Mesenchymal stem cell (in vitro differentiated cells and primary cell): Measurements from ENCODE around the gene GAS7.

ENCODE experiments used
- DNase-seq: peaks from one replicate; pipeline ENCODE4 v3.0.0-alpha.2; 2013
- H2AFZ ChIP-seq: one replicate; pipeline ENCODE4 v1.6.1; 2013; ENCODE audit warnings: low read depth, mild to moderate bottlenecking, control low read depth, inconsistent platforms, low read length, moderate library complexity
- H2AK5ac ChIP-seq: 2 replicates; pipeline ENCODE4 v1.6.1; 2013; ENCODE audit warnings: low read length, moderate library complexity, mild to moderate bottlenecking, inconsistent platforms; ENCODE audit not compliant: severe bottlenecking
- H2BK120ac ChIP-seq: one replicate; pipeline ENCODE4 v1.6.1; 2013; ENCODE audit warnings: low read depth, mild to moderate bottlenecking, inconsistent platforms, low read length, moderate library complexity
- H2BK12ac ChIP-seq, 2 experiments: one replicate each; pipeline ENCODE4 v1.6.1; 2013; ENCODE audit warnings: inconsistent platforms in 2 of 2, low read length in 2 of 2, mild to moderate bottlenecking in 2 of 2, moderate library complexity in 2 of 2, control low read depth in 1 of 2
- H2BK15ac ChIP-seq: one replicate; pipeline ENCODE4 v1.6.1; 2013; ENCODE audit warnings: mild to moderate bottlenecking, low read depth, inconsistent platforms; ENCODE audit not compliant: poor library complexity, severe bottlenecking
- H2BK5ac ChIP-seq: 2 replicates; pipeline ENCODE4 v1.6.1; 2013; ENCODE audit warnings: low read depth, mild to moderate bottlenecking, low read length, control low read depth, inconsistent platforms; ENCODE audit not compliant: poor library complexity, severe bottlenecking
- H3K14ac ChIP-seq, 2 experiments: one replicate each; pipeline ENCODE4 v1.6.1; 2013; ENCODE audit warnings: inconsistent platforms in 2 of 2, low read length in 2 of 2, control low read depth in 1 of 2, mild to moderate bottlenecking in 1 of 2, moderate library complexity in 1 of 2
- H3K18ac ChIP-seq, 2 experiments: one replicate each; pipeline ENCODE4 v1.6.1; 2013; ENCODE audit warnings: inconsistent platforms in 2 of 2, low read length in 2 of 2, control low read depth in 1 of 2, low read depth in 1 of 2, mild to moderate bottlenecking in 1 of 2
- H3K23ac ChIP-seq, 2 experiments: one replicate each; pipeline ENCODE4 v1.6.1; 2013; ENCODE audit warnings: inconsistent platforms in 2 of 2, low read length in 2 of 2, mild to moderate bottlenecking in 2 of 2, moderate library complexity in 2 of 2, control low read depth in 1 of 2
- H3K27ac ChIP-seq: 2 replicates; pipeline ENCODE4 v1.5.1; 2013; ENCODE audit warnings: mild to moderate bottlenecking, moderate library complexity, low read length, control low read depth, inconsistent platforms; ENCODE audit not compliant: poor library complexity, severe bottlenecking
- H3K27me3 ChIP-seq, 2 experiments: 2 replicates each; pipeline versions ENCODE4 v1.6.1 to v1.7.0; 2013; ENCODE audit warnings: low read length in 2 of 2, mild to moderate bottlenecking in 2 of 2, moderate library complexity in 2 of 2, control low read depth in 1 of 2, inconsistent platforms in 1 of 2; ENCODE audit not compliant: control insufficient read depth in 1 of 2, insufficient read depth in 1 of 2
- H3K36me3 ChIP-seq, 2 experiments: 2 replicates each; pipeline versions ENCODE4 v1.6.1 to v1.7.0; 2013; ENCODE audit warnings: low read length in 2 of 2, control low read depth in 1 of 2, inconsistent platforms in 1 of 2, low read depth in 1 of 2, mild to moderate bottlenecking in 1 of 2; ENCODE audit not compliant: insufficient read depth in 2 of 2, control insufficient read depth in 1 of 2
- H3K4ac ChIP-seq, 2 experiments: one replicate each; pipeline ENCODE4 v1.6.1; 2013; ENCODE audit warnings: inconsistent platforms in 2 of 2, low read length in 2 of 2, mild to moderate bottlenecking in 2 of 2, moderate library complexity in 2 of 2, control low read depth in 1 of 2, low read depth in 1 of 2
- H3K4me1 ChIP-seq: 2 replicates; pipeline ENCODE4 v1.6.1; 2013; ENCODE audit warnings: low read depth, low read length, control low read depth; ENCODE audit not compliant: control insufficient read depth, insufficient read depth
- H3K4me2 ChIP-seq: 2 replicates; pipeline ENCODE4 v1.6.1; 2013; ENCODE audit warnings: low read length, mild to moderate bottlenecking, inconsistent platforms; ENCODE audit not compliant: poor library complexity, severe bottlenecking
- H3K4me3 ChIP-seq, 2 experiments: 2 replicates each; pipeline versions ENCODE4 v1.5.1 to v1.7.0; 2013; ENCODE audit warnings: low read length in 2 of 2, mild to moderate bottlenecking in 2 of 2, control low read depth in 1 of 2, low read depth in 1 of 2; ENCODE audit not compliant: insufficient read depth in 1 of 2
- H3K79me1 ChIP-seq: replicated peaks from 2 replicates; pipeline ENCODE4 v1.6.1; 2013; ENCODE audit warnings: mild to moderate bottlenecking, control low read depth, low read length, inconsistent platforms; ENCODE audit not compliant: poor library complexity, severe bottlenecking
- H3K9ac ChIP-seq: 2 replicates; pipeline ENCODE4 v1.7.0; 2013; ENCODE audit warnings: mild to moderate bottlenecking, low read length, moderate library complexity
- H3K9me3 ChIP-seq: 2 replicates; pipeline ENCODE4 v1.7.0; 2013; ENCODE audit warnings: mild to moderate bottlenecking, low read length; ENCODE audit not compliant: control insufficient read depth
- H4K8ac ChIP-seq: one replicate; pipeline ENCODE4 v1.6.1; 2013; ENCODE audit warnings: inconsistent platforms, mild to moderate bottlenecking, low read length, moderate library complexity
- H4K91ac ChIP-seq: one replicate; pipeline ENCODE4 v1.6.1; 2013; ENCODE audit warnings: mild to moderate bottlenecking, low read length, inconsistent platforms
- WGBS: methylation state at CpG from one replicate; pipeline ENCODE4 v1.1.7; 2013; ENCODE audit warnings: mixed read lengths; 5-methylcytosine and 5-hydroxymethylcytosine counted together

Gene GAS7

DNA sequence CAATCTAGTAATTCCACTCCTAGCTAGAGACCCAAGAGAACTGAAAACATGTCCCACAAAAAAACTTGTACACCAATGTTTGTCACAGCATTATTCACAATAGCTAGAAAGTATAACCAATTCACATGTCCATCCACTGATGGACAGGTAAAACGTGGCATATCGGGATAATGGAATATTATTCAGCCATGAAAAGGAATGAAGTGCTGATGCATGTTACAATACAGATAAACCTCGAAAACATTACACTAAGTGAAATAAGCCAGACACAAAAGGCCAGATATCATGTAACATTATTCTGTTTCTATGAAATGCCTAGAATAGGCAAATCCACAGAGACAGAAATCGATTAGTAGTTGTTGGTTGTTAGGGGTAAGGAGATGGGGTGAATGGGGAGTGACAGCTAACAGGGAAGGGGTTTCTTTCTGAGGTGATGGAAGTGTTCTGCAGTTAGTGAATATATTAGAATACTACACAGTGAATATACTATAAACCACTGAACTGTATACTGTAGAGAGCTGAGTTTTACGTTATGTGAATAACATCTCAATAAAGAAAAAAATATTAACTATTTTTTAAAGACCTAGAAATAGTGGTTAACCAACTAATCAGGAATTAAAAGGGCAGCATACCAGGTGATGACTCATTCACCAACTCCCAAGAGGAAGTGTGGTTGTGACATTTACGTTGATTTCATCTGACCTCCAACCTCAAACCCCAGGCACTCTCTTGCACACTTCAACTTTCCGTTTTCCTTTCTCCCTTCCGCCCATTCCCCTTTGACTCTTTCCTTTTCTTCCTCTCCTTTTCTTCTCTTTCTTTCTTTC, 48.6 kb downstream of the GAS7 start:
- Histone ChIP-seq H3K9ac (no peak overlapping the region), H3K18ac (no peak overlapping the region), H3K14ac (no peak overlapping the region), H2BK120ac (no peak overlapping the region), H2AFZ (no peak overlapping the region), H3K4me2 (no peak overlapping the region), H3K27me3 (no peaks in the 10 kb centered on the region), H2BK15ac (no peak overlapping the region), H3K36me3 (no peaks in the 10 kb centered on the region), H2BK12ac (no peak overlapping the region), H3K4ac (no peak overlapping the region), H2BK5ac (no peak overlapping the region), H3K27ac (peak overlapping the region; percentile 53), H3K9me3 (no peaks in the 10 kb centered on the region), H3K4me3 (no peak overlapping the region), H4K91ac (no peak overlapping the region), H4K8ac (no peak overlapping the region), H2AK5ac (no peak overlapping the region), H3K23ac (no peak overlapping the region), H3K79me1 (peaks cover 5% of the 10 kb centered on the region), H3K4me1 (peaks cover 9% of the 10 kb centered on the region)
- peak; percentile 93 for DNase-seq
- 18% methylated on average over 4 of the region's 8 CpGs for WGBS

DNA sequence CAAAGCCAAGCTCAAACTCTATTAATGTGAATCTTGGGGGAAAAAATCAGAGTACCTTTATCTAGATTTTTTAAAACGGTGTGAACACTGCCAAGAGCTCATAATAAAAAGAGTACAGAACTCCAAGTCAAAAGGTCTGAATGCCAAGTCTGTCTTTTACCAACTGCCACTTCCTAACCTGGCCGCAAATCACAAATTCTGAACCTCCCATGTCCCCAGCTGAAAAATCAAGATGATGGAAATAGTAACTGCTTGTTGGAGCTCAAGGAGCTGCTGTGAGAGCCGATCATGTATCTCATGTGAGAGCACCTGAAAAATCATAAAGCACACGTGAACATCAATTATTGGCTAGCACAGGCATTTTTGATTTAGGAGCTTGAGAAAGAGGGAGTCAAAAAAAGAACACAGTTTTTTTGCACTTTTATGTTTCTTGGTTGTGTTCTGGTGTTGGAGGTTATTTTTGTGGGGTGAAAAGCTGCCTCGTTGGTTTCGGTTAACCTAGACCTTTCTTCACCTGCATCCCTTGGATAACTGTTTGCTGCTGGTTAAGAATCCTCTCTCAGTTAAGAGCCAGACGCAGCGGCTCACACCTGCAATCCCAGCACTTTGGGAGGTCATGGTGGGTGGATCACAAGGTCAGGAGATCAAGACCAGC, 50.5 kb downstream of the GAS7 start:
- no peak overlapping the region for H4K91ac ChIP-seq
- H2BK5ac ChIP-seq = no peak overlapping the region
- H3K23ac ChIP-seq = no peak overlapping the region
- H3K79me1 ChIP-seq = peaks cover 5% of the 10 kb centered on the region
- H3K36me3 ChIP-seq = no peaks in the 10 kb centered on the region
- no peak overlapping the region for H3K9ac ChIP-seq
- H3K27ac ChIP-seq = no peak overlapping the region
- peak overlapping the region; percentile 31 for H2AK5ac ChIP-seq
- WGBS = 83% methylated on average over 6 of the region's 8 CpGs
- H4K8ac ChIP-seq = peak overlapping the region; percentile 2
- no peak overlapping the region for H2AFZ ChIP-seq
- H2BK12ac ChIP-seq = peak overlapping the region; percentile 11 to 21
- H2BK15ac ChIP-seq = no peak overlapping the region
- H3K4me1 ChIP-seq = peaks cover 11% of the 10 kb centered on the region
- H3K27me3 ChIP-seq = no peaks in the 10 kb centered on the region
- no peak overlapping the region for H3K18ac ChIP-seq
- H3K4me2 ChIP-seq = no peak overlapping the region
- H2BK120ac ChIP-seq = no peak overlapping the region
- no peak overlapping the region for H3K4ac ChIP-seq
- H3K4me3 ChIP-seq = no peak overlapping the region
- H3K9me3 ChIP-seq = no peaks in the 10 kb centered on the region
- H3K14ac ChIP-seq = no peak overlapping the region
- DNase-seq = no peak

DNA sequence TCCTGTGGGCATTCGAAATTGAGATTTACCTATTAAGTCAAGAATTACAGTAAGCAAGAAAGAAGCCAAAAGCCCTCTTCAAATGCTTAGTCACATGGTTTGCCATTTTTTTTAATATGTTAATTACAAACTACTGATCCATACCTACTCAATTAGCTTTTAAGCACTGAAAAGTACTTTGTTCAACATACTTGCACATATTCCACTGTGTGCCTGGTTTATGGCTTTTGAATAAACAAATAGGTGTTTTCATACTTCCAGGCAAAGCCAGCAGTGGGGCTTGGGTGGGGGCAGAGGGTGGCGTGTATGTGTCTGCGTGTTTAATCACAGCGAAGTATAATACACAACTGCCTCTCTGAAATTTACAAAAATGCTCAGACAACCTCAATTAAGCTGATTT, 51.4 kb downstream of the GAS7 start:
- Histone ChIP-seq H3K36me3 (no peaks in the 10 kb centered on the region), H3K23ac (no peak overlapping the region), H3K18ac (no peak overlapping the region), H3K27ac (no peak overlapping the region), H3K4me3 (no peak overlapping the region), H2BK12ac (no peak overlapping the region), H2AK5ac (no peak overlapping the region), H2AFZ (no peak overlapping the region), H3K4me2 (no peak overlapping the region), H3K4ac (no peak overlapping the region), H2BK5ac (no peak overlapping the region), H3K27me3 (no peaks in the 10 kb centered on the region), H2BK120ac (no peak overlapping the region), H3K79me1 (peaks cover 5% of the 10 kb centered on the region), H2BK15ac (no peak overlapping the region), H3K9me3 (no peaks in the 10 kb centered on the region), H3K4me1 (peaks cover 11% of the 10 kb centered on the region), H4K8ac (no peak overlapping the region), H3K14ac (no peak overlapping the region), H4K91ac (no peak overlapping the region), H3K9ac (no peak overlapping the region)
- no peak for DNase-seq
- 74% methylated on average over 4 of the region's 4 CpGs for WGBS

DNA sequence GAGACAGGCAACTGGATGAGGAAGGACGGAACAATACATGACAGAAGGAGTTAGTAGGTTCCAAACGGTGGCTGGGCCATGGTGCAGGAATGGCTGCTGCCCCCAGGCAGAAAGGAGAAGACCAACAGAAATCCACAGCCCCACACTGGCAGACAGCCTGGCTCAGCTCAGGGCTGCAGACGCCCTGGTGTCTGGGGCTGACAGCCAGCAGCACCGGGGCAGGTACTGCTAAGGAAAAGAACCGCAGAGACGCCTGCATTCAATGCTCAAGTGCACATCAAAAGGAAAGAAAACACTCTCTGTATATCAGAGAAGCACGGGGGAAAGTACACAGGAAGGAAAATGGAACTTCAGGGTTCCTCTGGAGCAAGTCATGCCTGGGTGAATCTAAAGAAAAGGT, 53.4 kb downstream of the GAS7 start:
- peaks cover 8% of the 10 kb centered on the region for H3K79me1 ChIP-seq
- DNase-seq = no peak
- no peak overlapping the region for H3K4me3 ChIP-seq
- H3K27ac ChIP-seq = peak overlapping the region; percentile 47
- no peak overlapping the region for H3K4me2 ChIP-seq
- no peak overlapping the region for H2AK5ac ChIP-seq
- no peak overlapping the region for H3K9ac ChIP-seq
- H2BK120ac ChIP-seq = no peak overlapping the region
- no peaks in the 10 kb centered on the region for H3K9me3 ChIP-seq
- H3K14ac ChIP-seq = no peak overlapping the region
- peak overlapping the region in 1 of 2 experiments; percentile 26 for H3K4ac ChIP-seq
- WGBS = 63% methylated on average over 5 of the region's 7 CpGs
- H3K36me3 ChIP-seq = no peaks in the 10 kb centered on the region
- H3K18ac ChIP-seq = peak overlapping the region; percentile 68 to 71
- no peak overlapping the region for H2BK5ac ChIP-seq
- no peak overlapping the region for H2AFZ ChIP-seq
- no peak overlapping the region for H3K23ac ChIP-seq
- H2BK12ac ChIP-seq = peak overlapping the region; percentile 1 to 20
- H4K8ac ChIP-seq = peak overlapping the region; percentile 41
- no peaks in the 10 kb centered on the region for H3K27me3 ChIP-seq
- H3K4me1 ChIP-seq = peaks cover 21% of the 10 kb centered on the region
- H4K91ac ChIP-seq = peak overlapping the region; percentile 2
- H2BK15ac ChIP-seq = peak overlapping the region; percentile 44
